ENCODE results near the gene MARCHF11.

Gene MARCHF11

DNA sequence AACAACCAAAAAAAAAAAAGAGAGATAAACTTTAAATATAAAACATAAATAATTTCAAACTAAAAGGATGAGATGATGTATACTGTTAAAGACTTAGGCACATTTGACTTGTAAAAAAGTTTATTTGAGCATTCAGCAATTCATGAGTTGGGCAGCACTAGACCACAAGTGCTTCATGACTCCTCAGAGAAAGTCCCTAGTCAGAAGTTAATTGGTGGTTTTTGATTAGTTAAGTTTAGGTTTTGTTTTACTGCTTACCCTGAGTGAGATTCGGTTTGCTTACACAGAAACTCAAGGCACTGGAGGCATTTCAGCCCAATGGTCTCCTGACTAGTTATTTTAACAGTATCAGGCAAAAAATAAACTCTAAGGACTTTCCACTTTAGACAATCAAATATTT is 129.2 kb downstream of the MARCHF11 start:
- no peak for DNase-seq

DNA sequence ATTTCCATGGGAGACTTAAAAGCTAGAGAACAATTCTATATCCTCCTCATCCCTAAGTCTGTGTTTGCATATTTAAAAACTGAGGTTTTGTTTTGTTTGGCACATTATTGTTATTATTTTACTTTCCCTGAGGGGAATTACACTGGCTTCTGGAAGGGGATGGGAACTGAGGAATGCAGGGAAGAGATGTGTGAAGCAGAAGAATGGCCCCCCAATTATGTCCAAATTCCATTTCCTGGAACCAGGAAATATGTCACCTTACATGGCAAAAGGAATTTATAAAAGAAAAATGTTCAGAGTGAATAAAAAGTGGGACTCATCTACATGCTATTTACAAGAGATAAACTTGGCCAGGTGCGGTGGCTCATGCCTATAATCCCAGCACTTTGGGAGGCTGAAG is 129.8 kb downstream of the MARCHF11 start:
- no peak for DNase-seq

DNA sequence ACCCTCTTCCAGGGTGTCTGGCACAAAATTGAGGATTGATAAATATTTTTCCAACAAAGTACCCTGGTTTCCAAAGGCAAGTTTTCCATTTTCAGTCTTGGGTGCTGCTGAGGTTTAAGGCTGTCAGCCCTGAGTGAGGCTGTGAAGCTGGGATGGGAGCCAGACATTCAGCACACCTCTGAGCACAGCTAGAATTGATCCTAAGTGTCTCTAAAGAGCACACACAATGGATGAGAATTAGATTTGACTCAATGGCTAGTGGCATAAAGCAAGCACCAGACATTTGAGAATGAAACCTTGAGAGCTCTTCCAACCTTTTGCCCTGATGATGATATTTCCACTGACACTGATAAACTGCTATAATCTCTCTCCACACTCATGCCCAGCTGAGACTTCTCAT is 131.5 kb downstream of the MARCHF11 start:
- no peak for DNase-seq

DNA sequence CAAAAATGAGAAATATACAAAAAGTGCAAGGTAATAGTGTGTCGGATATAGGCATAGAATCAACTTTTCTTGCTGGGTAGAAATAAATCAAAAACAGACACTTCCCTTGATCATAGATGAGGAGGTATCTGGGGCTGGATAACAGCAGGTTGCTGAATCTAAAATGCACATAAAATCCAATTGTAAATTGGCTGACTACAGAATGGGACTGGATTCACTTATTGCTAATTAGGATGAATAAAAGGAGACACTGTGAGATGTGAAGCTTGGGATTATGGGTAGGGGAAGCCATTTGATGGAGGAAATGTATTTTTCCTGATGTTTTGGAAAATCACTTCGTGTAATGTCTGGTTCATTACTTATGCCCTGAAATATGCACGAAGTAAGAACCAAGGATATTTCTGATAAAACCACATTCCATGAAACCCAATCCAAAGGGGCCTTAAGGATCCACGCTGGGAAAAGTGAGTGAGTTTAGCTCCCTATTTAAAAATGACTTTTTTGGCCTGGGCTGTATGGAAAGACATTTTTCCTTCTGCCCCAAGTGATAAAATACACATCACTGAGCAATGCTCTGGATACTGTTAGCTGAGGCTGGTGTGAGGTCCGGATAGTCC is 136.1 kb downstream of the MARCHF11 start:
- no peak for DNase-seq

DNA sequence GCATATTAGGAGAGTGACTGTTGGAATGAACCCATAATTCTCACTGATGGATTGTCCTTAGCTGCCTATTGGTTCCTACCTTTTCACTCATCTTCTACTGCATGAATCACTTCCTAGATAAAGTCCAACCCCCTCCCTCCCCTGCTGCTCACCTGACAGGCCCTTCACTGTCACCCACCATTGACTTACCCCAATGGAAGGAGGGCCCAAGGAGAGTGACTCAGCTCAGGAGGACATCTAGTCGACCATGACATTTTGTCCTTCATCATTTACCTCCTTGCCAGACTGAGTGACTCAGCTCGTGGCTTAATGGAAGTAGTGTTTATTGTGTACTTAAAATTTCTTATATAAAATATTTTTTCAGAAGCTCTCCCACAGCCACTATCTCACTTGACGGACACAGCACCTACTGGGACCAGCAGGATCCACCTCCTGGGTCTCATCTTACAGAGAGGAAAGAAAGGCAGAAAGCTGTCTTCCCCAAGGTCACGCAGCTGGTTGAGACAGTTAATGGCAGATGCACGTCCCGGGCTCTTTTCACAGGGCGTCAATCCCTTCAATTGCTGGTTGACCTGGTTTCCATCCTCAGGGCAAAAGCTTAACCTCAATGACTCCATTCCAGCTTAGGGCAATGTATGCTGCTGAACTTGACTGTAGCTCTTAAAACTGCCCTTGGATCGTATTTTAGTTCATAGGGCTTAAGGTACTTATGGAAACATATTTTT is 142.3 kb downstream of the MARCHF11 start:
- no peak for DNase-seq

DNA sequence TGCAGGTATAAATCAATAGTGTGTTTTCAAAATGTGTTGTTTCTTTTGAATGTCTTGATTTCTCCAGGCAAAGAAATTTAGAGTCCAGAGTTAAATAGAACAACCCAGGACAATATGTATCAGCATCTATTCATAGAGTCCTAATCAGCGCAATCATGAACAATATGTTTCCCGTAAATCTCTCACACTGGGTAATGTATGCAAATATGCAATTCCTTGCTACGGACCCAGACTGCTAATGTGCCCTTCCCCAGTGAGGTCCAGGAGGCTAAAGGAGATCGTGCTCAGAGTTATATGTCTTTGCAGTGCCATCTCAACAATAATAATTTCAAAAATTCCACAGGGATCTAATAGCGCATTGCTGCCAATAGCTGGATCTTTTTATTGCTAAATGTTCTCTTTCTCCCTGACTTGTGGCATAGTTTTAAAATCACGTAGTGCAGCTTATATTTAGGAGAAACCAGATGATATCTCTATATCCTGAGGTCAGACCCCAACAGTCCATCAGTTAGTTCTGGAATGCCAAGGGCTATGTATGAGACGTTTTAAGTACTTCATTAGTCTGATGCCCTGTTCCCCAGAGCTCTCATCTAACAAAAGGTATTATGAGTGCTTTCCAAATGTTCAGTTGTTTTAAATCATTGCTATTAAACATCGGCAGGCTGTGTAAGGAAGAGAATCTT is 145.1 kb downstream of the MARCHF11 start:
- no peak for DNase-seq

DNA sequence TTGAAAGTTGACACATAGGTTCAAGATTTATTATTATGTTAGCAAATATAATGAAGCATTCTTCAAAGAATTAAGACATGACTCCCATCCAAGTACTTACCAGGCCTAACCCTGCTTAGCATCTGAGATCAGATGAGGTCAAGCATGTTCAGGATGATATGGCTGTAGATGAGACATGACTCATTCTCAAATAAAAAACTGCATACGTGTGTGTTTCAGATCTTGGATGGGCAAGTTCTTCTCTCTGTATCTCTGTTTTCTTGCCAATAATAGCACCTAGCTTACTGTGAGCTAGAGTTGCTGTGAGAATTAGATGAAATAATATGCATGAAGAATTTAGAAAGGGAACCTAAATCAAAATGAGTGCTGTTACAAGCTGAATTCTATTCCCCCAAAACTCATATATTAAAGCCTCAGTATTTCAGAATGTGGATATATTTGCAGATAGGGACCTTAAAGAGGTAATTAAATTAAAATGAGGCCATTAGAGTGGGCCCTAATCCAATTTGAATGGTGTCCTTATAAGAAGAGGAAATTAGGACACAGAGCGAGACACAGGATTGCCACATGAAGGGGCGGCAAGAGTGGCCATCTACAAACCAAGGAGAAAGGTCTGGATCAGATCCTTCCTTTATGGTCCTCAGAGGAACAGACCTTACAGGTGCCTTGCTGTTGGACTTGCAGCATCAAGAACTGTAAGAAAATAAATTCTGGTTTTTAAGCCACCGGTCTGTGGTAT is 146.2 kb downstream of the MARCHF11 start:
- DNase-seq, result no peak

DNA sequence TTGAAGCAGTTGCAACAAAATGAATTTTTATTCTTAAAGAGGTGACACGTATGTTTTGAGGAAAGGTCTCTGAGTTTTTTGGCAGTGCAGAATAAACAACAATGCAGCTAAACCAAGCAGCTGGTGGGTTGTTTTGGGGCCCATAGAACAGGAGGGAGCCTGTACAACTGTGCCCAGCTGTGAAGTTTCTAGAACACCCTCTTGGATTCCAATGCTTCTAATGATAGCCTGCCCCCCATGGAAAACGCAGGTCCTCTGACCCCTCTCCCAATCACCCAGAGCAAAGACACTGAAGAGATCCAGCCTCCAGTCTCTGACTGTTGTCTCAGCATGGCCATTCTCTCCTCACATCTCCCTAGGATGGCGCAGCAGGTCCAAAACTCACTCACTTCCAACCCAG is 150.9 kb downstream of the MARCHF11 start:
- no peak for DNase-seq

DNA sequence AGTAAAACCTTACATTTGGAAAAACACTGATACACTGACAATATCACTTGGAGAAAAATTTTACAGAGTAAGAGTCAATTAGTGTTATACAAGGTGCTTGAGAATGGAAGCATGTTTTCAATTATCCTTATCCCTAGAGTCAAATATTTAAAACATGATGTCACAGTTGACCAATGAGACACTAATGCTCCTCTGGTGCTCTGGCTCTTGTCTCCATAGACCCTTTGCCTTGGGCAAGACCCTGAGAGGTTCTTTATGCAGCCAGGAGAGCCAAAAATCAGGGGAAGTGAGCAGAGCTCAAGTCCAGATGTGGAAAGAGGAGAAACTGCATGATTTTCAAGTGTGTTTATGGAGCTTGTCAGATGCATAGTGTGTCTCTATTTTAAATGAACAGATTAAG is 153.9 kb downstream of the MARCHF11 start:
- no peak for DNase-seq

DNA sequence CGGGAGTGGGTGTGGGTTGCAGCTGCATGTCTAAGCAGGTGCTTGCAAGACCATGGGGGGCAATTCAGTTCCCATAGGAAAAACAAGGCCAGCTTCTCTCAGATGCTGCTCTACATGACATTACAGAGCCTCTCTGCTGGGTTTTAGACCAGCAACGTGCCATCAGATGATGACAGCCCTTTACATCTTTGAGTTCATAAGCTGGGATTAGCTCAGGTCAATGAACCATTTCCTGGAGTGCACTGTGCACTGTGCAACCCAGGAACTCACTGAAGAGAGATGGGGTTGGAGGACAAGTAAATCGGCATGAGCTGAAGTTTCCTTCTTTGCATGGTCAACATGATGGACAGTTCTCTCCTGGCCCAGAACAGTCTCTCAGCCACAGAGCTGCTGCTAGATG is 160.6 kb downstream of the MARCHF11 start:
- no peak for DNase-seq

DNA sequence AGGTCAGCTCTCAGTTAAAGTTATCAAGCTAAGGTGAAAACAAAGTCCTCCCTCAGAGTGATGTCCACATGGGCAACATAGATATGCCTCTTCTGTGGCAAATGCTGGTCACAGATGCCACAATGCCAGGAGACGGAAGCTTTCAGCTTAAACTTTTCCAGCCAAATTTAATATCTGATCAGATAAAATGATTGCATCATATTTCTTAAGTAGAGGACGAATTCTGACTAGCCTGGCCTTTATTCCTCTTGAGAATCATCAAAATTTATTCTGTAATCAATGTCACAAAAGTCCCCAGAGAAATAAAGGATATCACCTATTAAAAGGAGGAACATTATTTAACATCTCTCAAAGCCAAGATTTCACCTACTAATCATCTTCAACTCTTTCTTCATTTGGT is 161.9 kb downstream of the MARCHF11 start:
- DNase-seq, result no peak
